HepG2 (cell line): ENCODE measurements around the gene SUCLG1. TPM values are rescaled to one million over a fixed set of nuclear protein-coding genes. Genes with fewer than 3 reads are reported as not detected.

Experiments used
- AFF4 ChIP-seq: sonication (generic); formaldehyde crosslinking; IDR thresholded peaks from 2 replicates; pipeline ENCODE4 v1.4.0; 2020; ENCODE audit warnings: missing genetic modification reagents
- KDM4B ChIP-seq: sonication (generic); formaldehyde crosslinking; IDR thresholded peaks from 2 replicates; pipeline ENCODE4 v1.4.0; 2020; ENCODE audit warnings: missing genetic modification reagents
- ZBTB40 ChIP-seq, 2 experiments: fragments of 450-650 bp in 1 of 2; sonication (generic) in 1 of 2; formaldehyde crosslinking in 1 of 2; IDR thresholded peaks; 2 replicates each; pipeline versions ENCODE4 v1.6.1 to v1.8.0; 2016 to 2022; ENCODE audit warnings: antibody characterized with exemption in 1 of 2, mild to moderate bottlenecking in 1 of 2, missing genetic modification reagents in 1 of 2
- ZNF318 ChIP-seq: sonication (generic); formaldehyde crosslinking; IDR thresholded peaks from 2 replicates; pipeline ENCODE4 v1.4.0; 2020; ENCODE audit warnings: mild to moderate bottlenecking, missing genetic modification reagents
- ZNF547 ChIP-seq: sonication (generic); formaldehyde crosslinking; IDR thresholded peaks from 2 replicates; pipeline ENCODE4 v1.5.1; 2020; ENCODE audit warnings: mild to moderate bottlenecking, missing genetic modification reagents
- ZNF670 ChIP-seq: sonication (generic); formaldehyde crosslinking; IDR thresholded peaks from 2 replicates; pipeline ENCODE4 v1.8.0; 2022; ENCODE audit warnings: mild to moderate bottlenecking, missing genetic modification reagents, borderline replicate concordance
- polyA plus RNA-seq, 8 experiments: library from polyadenylated mRNA; depleted of rRNA in 3 of 8; stranded (reverse) in 7 of 8; unstranded in 1 of 8; fragments of >200 nt; fragmentation: Illumina TruSeq in 4 of 8; extraction: Trizol in 4 of 8; gene quantifications; 2 replicates each; pipeline versions ENCODE4 v1.2.1 to v1.2.3, GENCODE V29; 2011 to 2016; ENCODE audit warnings: low read depth in 4 of 8, missing spikeins in 1 of 8, mixed read lengths in 1 of 8; ENCODE audit not compliant: insufficient read depth in 1 of 8
- total RNA-seq, 5 experiments: library from RNA; depleted of rRNA; stranded (reverse); fragments of >200 nt; fragmentation: Illumina TruSeq; extraction: Trizol; gene quantifications; 2 replicates each; pipeline ENCODE4 v1.2.3, GENCODE V29; 2016; ENCODE audit warnings: low read depth in 1 of 5

SUCLG1 gene
- total and polyA plus RNA-seq, 2 of the 13 experiments (the other 11 are each of a cell fraction or from before 2014, with no cell fraction given) = 58.7 to 121 TPM

- no peak for TF ChIP-seq ZNF547
- TF ChIP-seq ZNF318 (CRISPR knock-in tag) = 0 out of 2 replicates have a peak, but pooled peaks have one; percentile 69
- no peak for TF ChIP-seq AFF4 (CRISPR knock-in tag)
- TF ChIP-seq ZNF670 (CRISPR knock-in tag) = 0 out of 2 replicates have a peak, but pooled peaks have one; percentile 45
- no peak for TF ChIP-seq KDM4B (CRISPR knock-in tag)
- no peak for TF ChIP-seq ZBTB40 (IDR thresholded peaks at IDR 0.05)
- no peak for TF ChIP-seq ZBTB40 (CRISPR knock-in tag; IDR thresholded peaks at IDR 0.05)
Observed at GRCh38 chr2:84458551-84459017, 496 bp downstream of the SUCLG1 start (continued).
